Thyroid gland (tissue), 4 donors: ENCODE data around the gene TMEM208.

ENCODE experiments used
- CTCF ChIP-seq, 6 experiments: fragments of 200-600 bp in 3 of 6; fragments of 450-650 bp in 3 of 6; sonication (generic) in 3 of 6; IDR thresholded peaks; one replicate each; pipeline ENCODE4 v1.5.1; 2016 to 2019; ENCODE audit warnings: antibody characterized with exemption in 6 of 6, mild to moderate bottlenecking in 2 of 6, inconsistent platforms in 1 of 6, moderate library complexity in 1 of 6
- POLR2A ChIP-seq, 2 donors: fragments of 450-650 bp; IDR thresholded peaks; one replicate each; pipeline ENCODE4 v1.6.1; 2017; ENCODE audit warnings: antibody characterized with exemption in 2 of 2, mild to moderate bottlenecking in 2 of 2, moderate library complexity in 1 of 2

DNA sequence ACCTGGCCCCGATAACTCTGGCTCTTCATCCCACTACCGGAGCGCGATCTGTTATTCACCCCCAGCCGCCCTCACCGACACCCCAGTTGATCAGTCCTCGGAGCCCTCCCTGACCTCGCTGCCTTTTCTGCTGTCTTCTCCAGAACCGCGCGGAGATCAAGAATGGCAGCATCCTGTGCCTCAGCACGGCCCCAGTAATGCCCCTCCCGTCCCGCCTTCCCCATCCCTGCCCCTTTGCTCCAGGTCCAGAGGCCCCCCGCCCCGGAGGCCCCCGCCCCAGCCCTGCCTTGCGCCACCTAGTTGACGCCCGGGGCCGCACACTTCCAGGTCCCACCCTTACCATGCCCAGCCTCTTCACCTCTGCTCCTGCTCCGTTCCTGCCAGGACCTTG is 27.1 kb upstream of the TMEM208 start:
- TF ChIP-seq CTCF (IDR thresholded peaks at IDR 0.05) (peak in 1 of 6 experiments; percentile 28), POLR2A (IDR thresholded peaks at IDR 0.05) (no peak)
